ENCODE data around the gene CPNE1.

DNA sequence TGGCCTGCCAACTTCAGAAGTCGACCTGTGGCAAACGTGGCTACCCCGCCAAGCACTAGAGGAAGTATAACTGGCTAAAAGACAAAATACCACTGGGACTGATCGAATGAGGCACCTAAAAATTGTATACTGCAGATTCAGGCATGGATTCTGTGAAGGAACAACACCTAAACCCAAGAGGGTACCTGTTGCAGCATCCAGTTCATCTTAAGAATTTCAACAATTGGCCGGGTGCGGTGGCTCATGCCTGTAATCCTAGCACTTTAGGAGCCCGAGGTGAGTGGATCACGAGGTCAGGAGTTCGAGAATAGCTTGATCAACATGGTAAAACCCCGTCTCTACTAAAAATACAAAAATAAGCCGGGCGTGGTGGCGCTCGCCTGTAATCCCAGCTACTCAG is 76.3 kb downstream of the CPNE1 start:
- TF ChIP-seq POLR2AphosphoS5 (IDR thresholded peaks at IDR 0.05): no peak
- TF ChIP-seq, protein P1, sequence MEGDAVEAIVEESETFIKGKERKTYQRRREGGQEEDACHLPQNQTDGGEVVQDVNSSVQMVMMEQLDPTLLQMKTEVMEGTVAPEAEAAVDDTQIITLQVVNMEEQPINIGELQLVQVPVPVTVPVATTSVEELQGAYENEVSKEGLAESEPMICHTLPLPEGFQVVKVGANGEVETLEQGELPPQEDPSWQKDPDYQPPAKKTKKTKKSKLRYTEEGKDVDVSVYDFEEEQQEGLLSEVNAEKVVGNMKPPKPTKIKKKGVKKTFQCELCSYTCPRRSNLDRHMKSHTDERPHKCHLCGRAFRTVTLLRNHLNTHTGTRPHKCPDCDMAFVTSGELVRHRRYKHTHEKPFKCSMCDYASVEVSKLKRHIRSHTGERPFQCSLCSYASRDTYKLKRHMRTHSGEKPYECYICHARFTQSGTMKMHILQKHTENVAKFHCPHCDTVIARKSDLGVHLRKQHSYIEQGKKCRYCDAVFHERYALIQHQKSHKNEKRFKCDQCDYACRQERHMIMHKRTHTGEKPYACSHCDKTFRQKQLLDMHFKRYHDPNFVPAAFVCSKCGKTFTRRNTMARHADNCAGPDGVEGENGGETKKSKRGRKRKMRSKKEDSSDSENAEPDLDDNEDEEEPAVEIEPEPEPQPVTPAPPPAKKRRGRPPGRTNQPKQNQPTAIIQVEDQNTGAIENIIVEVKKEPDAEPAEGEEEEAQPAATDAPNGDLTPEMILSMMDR (IDR thresholded peaks at IDR 0.05): no peak
